Measurements from ENCODE around the gene APOA4. TPM values are rescaled to one million over a fixed set of nuclear protein-coding genes. Genes with fewer than 3 reads are reported as not detected.

Gene APOA4
- total and polyA plus RNA-seq, 9 of the 15 experiments (the other 6 are each of a cell fraction or from before 2014, with no cell fraction given) = 0.07 TPM; not detected in 8

DNA sequence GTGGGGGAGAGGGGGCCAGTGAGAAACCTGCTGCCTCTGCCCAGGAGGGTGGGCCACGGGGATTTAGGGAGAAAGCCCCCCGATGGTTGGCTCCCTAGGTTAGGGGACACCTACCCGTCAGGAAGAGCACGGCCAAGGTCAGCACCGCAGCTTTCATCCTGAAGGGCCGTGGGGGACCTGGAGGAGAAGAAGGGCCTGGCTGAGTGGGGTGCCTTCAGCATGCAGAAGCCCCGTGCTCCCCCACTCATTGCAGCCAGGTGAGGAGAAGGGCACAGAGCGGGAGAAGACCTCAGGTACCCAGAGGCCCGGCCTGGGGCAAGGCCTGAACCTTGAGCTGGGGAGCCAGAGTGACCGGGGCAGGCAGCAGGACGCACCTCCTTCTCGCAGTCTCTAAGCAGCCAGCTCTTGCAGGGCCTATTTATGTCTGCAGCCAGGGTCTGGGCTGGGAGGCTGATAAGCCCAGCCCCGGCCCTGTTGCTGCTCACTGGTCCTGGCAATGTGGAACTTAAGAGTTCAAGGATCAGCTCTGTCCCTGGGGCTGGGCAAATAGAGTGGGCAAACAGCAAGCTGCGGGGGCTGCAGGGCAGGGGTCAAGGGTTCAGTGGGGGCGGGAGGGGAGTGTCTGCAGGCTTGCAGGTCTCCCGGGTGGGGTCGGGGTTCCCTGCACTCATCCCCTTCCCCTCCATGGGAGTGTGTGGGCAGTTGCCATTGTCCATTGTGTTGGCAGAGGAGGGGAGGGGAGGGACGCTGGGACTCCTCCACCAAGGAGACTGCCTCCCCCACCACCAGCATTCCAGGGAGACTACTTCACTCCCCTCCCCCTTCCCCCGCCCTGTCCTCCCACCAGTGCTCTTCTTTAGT is 14.4 kb upstream of the APOA4 start, which contains the start of gene APOA1:
Gene APOA1, minus strand, starts transcription at position 392 of the 861 bp plus-strand sequence. Its CDS starts 235 bp downstream, at position 157.
- Histone ChIP-seq H3K27me3 (ENCODE audit: control insufficient read depth in 2 of 2, insufficient read depth in 2 of 2, low read length in 2 of 2) (peaks cover 0 to 4% of the 10 kb centered on the region in 2 experiments; a peak in 1 of 5 replicates), H4K20me1 (replicated peaks; ENCODE audit: control insufficient read depth, insufficient read depth, low read length) (no peaks in the 10 kb centered on the region), H3K4me2 (ENCODE audit: insufficient read depth, low read length) (no peak within 1 kb of the TSS), H3K9me3 (replicated peaks; ENCODE audit: control insufficient read depth, insufficient read depth, low read depth, low read length) (no peaks in the 10 kb centered on the region), H3K4me3 (no peak within 1 kb of the TSS), H3K9ac (ENCODE audit: insufficient read depth in 1 of 2, low read depth in 2 of 2, low read length in 2 of 2) (0 out of 4 replicates have a peak within 1 kb of the TSS, but pooled peaks of 1 of the 2 experiments have one; percentile 20), H2AFZ (ENCODE audit: low read depth, low read length) (peak within 1 kb of the TSS; percentile 36; the same call in 1 of the 2 replicates), H3K9me1 (ENCODE audit: control insufficient read depth, insufficient read depth, low read length) (no peaks in the 10 kb centered on the region), H3K27ac (ENCODE audit: extremely low read depth, low read depth, low read length) (no peak within 1 kb of the TSS), H3K36me3 (ENCODE audit: control insufficient read depth, insufficient read depth, low read length) (no peaks in the 10 kb centered on the region), H3K4me1 (replicated peaks in 1 of 2; ENCODE audit: control insufficient read depth in 2 of 2, insufficient read depth in 2 of 2, low read length in 2 of 2) (peaks cover 15 to 32% of the 10 kb centered on the region in 2 experiments; a peak in 4 of 5 replicates), H3K79me2 (ENCODE audit: control insufficient read depth, insufficient read depth, low read length) (no peaks in the 10 kb centered on the region)
- POLR2A ChIA-PET = interaction anchor here (0.9 to 1.5 kb wide), 3 partner anchors 10 to 259 kb away, joined by 3 to 7 read pairs (median 4); no protein-coding TSS in a partner anchor
- in situ Hi-C loops (cut with MboI) (no loop called here), intact Hi-C loops (cut with micrococcal nuclease) (loop anchor here (10.0 kb wide), 1 partner anchor 103 kb away; no protein-coding TSS in a partner anchor)
- TF ChIP-seq CTCF (IDR thresholded peaks at IDR 0.05 in 2 of 3, conservative IDR thresholded peaks at IDR 0.05 in 1 of 3; ENCODE audit: insufficient read depth in 2 of 3, low read depth in 1 of 3, low read length in 3 of 3) (0 out of 6 replicates have a peak, but pooled peaks of 1 of the 3 experiments have one; percentile 2), ZNF384 (IDR thresholded peaks at IDR 0.05; ENCODE audit: low read depth, low read length) (no peak)
- WGBS (ENCODE audit: insufficient coverage, low coverage, missing lambda C conversion rate) = 33% methylated on average over 12 of the region's 19 CpGs
- CTCF ChIA-PET (ENCODE audit: low intra/inter-chr PET ratio) = no interaction called here
- DNase-seq (ENCODE audit: extremely low read depth in 1 of 4, low spot score in 3 of 4) (no peak), ATAC-seq (no peak), FAIRE-seq (no peak)
- no TSS peak for BruUV-seq (replicated peaks)
